D721Med (cell line): ENCODE data around the gene OR4C45.
"Not testable (repeated sequence)": the region's sequence is repeated elsewhere in the genome, so short reads cannot be mapped to it uniquely, and the experiment has no call there.

Experiments
- DNase-seq: peaks from one replicate; pipeline ENCODE4 v3.0.0; 2011; ENCODE audit warnings: low spot score; ENCODE audit not compliant: insufficient read length
- FAIRE-seq: peaks from 2 replicates; lab custom pipeline; 2011; peaks lifted over from hg19 to GRCh38; lab: Jason Lieb, UNC
- CTCF ChIP-seq: IDR thresholded peaks from 2 replicates; pipeline ENCODE4 v1.5.1; 2012; ENCODE audit warnings: mild to moderate bottlenecking, control low read depth; ENCODE audit not compliant: insufficient read depth; ENCODE audit errors: missing control alignments

OR4C45 gene

GRCh38 chr11:50032574-50032973 is at the start of gene OR4C45:
TSS of gene OR4C45 (plus strand) at chr11:50032874.
- DNase-seq (no peak), FAIRE-seq (no peak)
- TF ChIP-seq CTCF = no peak

GRCh38 chr11:49995565-49995964 is 37.1 kb upstream of the OR4C45 start:
- no peak for DNase-seq
- peak; percentile 56 for TF ChIP-seq CTCF
- no peak for FAIRE-seq

GRCh38 chr11:50030193-50030592 is 2.5 kb upstream of the OR4C45 start:
- no peak for DNase-seq
- no peak for TF ChIP-seq CTCF
- no peak for FAIRE-seq

GRCh38 chr11:50036239-50036638 is 3.6 kb downstream of the OR4C45 start:
- DNase-seq, FAIRE-seq: not testable (repeated sequence)

GRCh38 chr11:50037251-50037650 is 4.6 kb downstream of the OR4C45 start:
- FAIRE-seq = no peak
- no peak for DNase-seq
- TF ChIP-seq CTCF = no peak

- no peak for TF ChIP-seq CTCF
- no peak for FAIRE-seq
- no peak for DNase-seq
Observed at GRCh38 chr11:50044647-50045046, 12.0 kb downstream of the OR4C45 start.

GRCh38 chr11:50063056-50063455 is 30.4 kb downstream of the OR4C45 start:
- not testable (repeated sequence) for DNase-seq, FAIRE-seq

GRCh38 chr11:50070389-50070788 is 37.7 kb downstream of the OR4C45 start:
- TF ChIP-seq CTCF = no peak
- DNase-seq (no peak), FAIRE-seq (no peak)
